Muscle layer of duodenum (tissue), 2 donors: Measurements from ENCODE around the gene SGO2.

Experiments used
- H3K27ac ChIP-seq: one replicate; pipeline ENCODE4 v1.7.0; 2013; ENCODE audit warnings: mild to moderate bottlenecking, low read length
- H3K27me3 ChIP-seq: one replicate; pipeline ENCODE4 v1.7.0; 2013; ENCODE audit warnings: low read depth, mild to moderate bottlenecking, control low read depth, low read length
- H3K36me3 ChIP-seq, 2 donors: one replicate each; pipeline ENCODE4 v1.7.0; 2013; ENCODE audit warnings: low read length in 2 of 2, control low read depth in 1 of 2, mild to moderate bottlenecking in 1 of 2; ENCODE audit not compliant: insufficient read depth in 2 of 2, control insufficient read depth in 1 of 2
- H3K4me1 ChIP-seq, 2 donors: one replicate each; pipeline ENCODE4 v1.7.0; 2013; ENCODE audit warnings: low read length in 2 of 2, mild to moderate bottlenecking in 2 of 2, control low read depth in 1 of 2, moderate library complexity in 1 of 2; ENCODE audit not compliant: insufficient read depth in 2 of 2, control insufficient read depth in 1 of 2
- H3K4me3 ChIP-seq, 2 donors: one replicate each; pipeline ENCODE4 v1.7.0; 2013; ENCODE audit warnings: low read length in 2 of 2, low read depth in 1 of 2, mild to moderate bottlenecking in 1 of 2
- H3K9me3 ChIP-seq, 2 donors: one replicate each; pipeline ENCODE4 v1.7.0; 2013; ENCODE audit warnings: low read length in 2 of 2, control low read depth in 1 of 2, mild to moderate bottlenecking in 1 of 2; ENCODE audit not compliant: control insufficient read depth in 1 of 2
- donor health status: healthy.

Gene SGO2

GRCh38 chr2:200492656-200493055 is 33.4 kb upstream of the SGO2 start:
- H3K9me3 ChIP-seq, result no peaks in the 10 kb centered on the region
- H3K27me3 ChIP-seq, result no peaks in the 10 kb centered on the region

DNA sequence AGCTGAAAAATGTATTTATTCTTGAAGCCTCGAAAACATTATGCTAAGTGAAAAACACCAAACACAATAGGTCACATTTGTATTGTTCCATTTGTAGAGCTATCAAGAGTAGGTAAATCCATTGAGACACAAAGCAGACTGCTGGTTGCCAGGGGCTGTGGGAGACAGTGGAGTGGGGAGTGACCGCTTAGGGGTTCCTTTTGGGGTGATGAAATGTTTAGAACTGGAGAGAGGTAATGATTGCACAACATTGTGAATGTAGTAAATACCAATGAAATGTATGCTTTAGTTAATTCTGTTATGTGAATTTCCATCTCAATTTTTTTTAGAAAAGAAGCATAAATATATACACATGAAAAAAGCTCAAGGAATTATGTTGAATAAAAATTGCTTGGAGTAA is 32.0 kb upstream of the SGO2 start:
- Histone ChIP-seq H3K9me3 (no peaks in the 10 kb centered on the region), H3K27ac (no peak overlapping the region), H3K36me3 (peaks cover 52 to 56% of the 10 kb centered on the region in 2 donors), H3K4me3 (no peak overlapping the region), H3K4me1 (no peaks in the 10 kb centered on the region), H3K27me3 (no peaks in the 10 kb centered on the region)

More at GRCh38 chr2:200492656-200493055, 33.4 kb upstream of the SGO2 start:
- peaks cover 47 to 60% of the 10 kb centered on the region in 2 donors for H3K36me3 ChIP-seq
- no peaks in the 10 kb centered on the region for H3K4me1 ChIP-seq
- no peak overlapping the region for H3K27ac ChIP-seq
- no peak overlapping the region for H3K4me3 ChIP-seq

GRCh38 chr2:200496696-200497095 is 29.3 kb upstream of the SGO2 start:
- peaks cover 35 to 37% of the 10 kb centered on the region in 2 donors for H3K36me3 ChIP-seq
- no peaks in the 10 kb centered on the region for H3K4me1 ChIP-seq
- H3K27ac ChIP-seq, result no peak overlapping the region
- H3K27me3 ChIP-seq, result no peaks in the 10 kb centered on the region
- H3K9me3 ChIP-seq, result no peaks in the 10 kb centered on the region
- H3K4me3 ChIP-seq, result no peak overlapping the region

DNA sequence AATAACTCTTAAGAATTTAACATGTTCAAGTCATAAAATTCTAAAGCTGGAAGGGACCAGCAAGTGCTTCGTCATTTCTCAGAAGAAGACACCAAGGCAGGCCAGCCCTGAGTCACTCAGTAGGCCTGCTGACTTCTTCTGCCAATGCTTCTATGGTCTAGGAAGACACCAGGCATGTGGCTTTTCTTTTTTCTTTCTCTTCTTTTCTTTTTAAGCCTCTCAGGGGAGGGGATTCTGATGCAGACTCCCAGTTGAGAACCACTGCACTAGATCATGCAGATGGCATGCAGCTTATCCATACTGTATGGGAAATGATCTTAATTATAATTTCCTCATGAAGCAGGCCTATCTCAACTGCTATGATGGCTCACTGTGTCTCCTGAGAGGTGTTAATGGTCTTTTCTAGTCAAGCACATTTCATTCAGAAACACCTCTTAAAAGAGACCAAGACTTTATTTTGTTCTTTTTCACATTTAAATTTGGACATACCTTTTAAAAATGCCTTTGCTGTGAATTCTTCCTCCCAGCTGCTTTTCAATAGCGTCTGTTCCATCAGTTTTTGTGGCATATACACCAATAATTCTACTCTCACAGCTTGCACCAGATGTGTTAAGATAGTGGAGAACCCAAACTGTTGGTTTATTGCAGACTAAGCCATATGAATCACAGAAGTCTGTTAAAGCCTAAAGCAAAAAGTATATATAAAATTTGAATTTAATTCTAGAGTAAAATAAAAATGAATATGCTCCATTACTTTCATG is 27.4 kb upstream of the SGO2 start:
- H3K4me3 ChIP-seq, result no peak overlapping the region

GRCh38 chr2:200502196-200502595 is 23.8 kb upstream of the SGO2 start:
- Histone ChIP-seq H3K36me3 (peaks cover 18 to 33% of the 10 kb centered on the region in 2 donors), H3K27ac (no peak overlapping the region), H3K4me1 (no peaks in the 10 kb centered on the region), H3K4me3 (no peak overlapping the region), H3K9me3 (no peaks in the 10 kb centered on the region), H3K27me3 (no peaks in the 10 kb centered on the region)

More for the DNA sequence above, 27.4 kb upstream of the SGO2 start:
- Histone ChIP-seq H3K27ac (no peak overlapping the region), H3K36me3 (peaks cover 25 to 30% of the 10 kb centered on the region in 2 donors), H3K9me3 (no peaks in the 10 kb centered on the region), H3K4me1 (no peaks in the 10 kb centered on the region), H3K27me3 (no peaks in the 10 kb centered on the region)

- H3K36me3 ChIP-seq, result peaks cover 8 to 29% of the 10 kb centered on the region in 2 donors
- no peak overlapping the region for H3K4me3 ChIP-seq
- no peaks in the 10 kb centered on the region for H3K9me3 ChIP-seq
- no peak overlapping the region for H3K27ac ChIP-seq
- no peaks in the 10 kb centered on the region for H3K27me3 ChIP-seq
- H3K4me1 ChIP-seq, result peaks cover 0 to 7% of the 10 kb centered on the region in 2 donors
These were observed 19.3 kb upstream of the SGO2 start for GRCh38 chr2:200506679-200507078.

- Histone ChIP-seq H3K9me3 (no peaks in the 10 kb centered on the region), H3K27me3 (no peaks in the 10 kb centered on the region), H3K27ac (no peak overlapping the region), H3K36me3 (peaks cover 8 to 29% of the 10 kb centered on the region in 2 donors), H3K4me3 (no peak overlapping the region), H3K4me1 (peaks cover 0 to 7% of the 10 kb centered on the region in 2 donors)
These were observed 18.8 kb upstream of the SGO2 start for GRCh38 chr2:200507179-200507578.

- peaks cover 0 to 7% of the 10 kb centered on the region in 2 donors for H3K4me1 ChIP-seq
- peaks cover 0 to 17% of the 10 kb centered on the region in 2 donors for H3K36me3 ChIP-seq
- no peaks in the 10 kb centered on the region for H3K9me3 ChIP-seq
- no peaks in the 10 kb centered on the region for H3K27me3 ChIP-seq
- H3K4me3 ChIP-seq, result peak overlapping the region; percentile 79 to 88
- peak overlapping the region; percentile 86 for H3K27ac ChIP-seq
These were observed 16.8 kb upstream of the SGO2 start for GRCh38 chr2:200509235-200509611.

DNA sequence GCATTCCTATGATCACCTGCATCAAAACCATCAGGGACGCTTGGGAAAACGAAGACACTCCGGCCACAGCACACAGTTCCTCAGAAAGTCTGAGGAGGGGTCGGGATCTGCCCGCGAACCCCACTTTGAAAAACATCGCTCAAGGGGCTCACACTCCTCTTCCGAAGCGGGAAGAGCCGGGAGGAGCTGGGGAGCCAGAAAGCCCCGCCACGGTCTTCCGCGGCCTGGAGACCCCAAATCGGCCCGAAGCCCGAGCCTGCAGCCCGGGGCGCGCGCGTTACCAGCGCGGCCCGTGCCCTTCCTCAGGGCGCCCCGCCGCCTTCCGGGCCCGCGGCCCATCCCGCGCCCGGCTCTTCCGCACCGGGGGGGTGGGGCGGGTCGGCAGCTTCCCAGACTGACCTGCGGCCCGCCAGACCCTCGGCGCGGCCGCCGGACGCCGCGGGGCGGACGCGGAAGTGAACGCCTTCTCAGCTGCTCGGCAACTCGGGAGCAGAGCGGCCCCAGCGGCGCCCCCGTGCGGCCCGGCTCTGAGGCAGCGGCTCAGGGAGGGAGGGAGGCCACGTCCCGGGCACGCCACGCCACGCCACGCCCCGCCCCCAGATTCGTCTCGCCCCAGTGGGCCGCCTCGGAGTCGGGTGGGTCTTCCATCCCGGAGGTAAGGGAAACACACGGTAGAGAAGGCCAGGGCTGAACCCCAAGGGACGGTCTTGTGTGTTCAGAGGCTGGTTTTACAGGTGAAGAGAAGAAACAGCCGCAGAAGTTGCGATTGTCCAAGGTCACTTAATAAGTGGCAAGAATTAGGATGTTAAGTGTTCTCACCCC is 16.2 kb upstream of the SGO2 start, which contains the start of gene KCTD18:
Gene KCTD18 (minus strand): TSS at position 457 of the 822 bp plus-strand sequence. CDS start 3,052 bp downstream, outside the sequence.
- Histone ChIP-seq H3K9me3 (no peaks in the 10 kb centered on the region), H3K36me3 (peaks cover 0 to 12% of the 10 kb centered on the region in 2 donors), H3K4me3 (peak within 1 kb of the TSS; percentile 79 to 88), H3K4me1 (peaks cover 0 to 7% of the 10 kb centered on the region in 2 donors), H3K27ac (peak within 1 kb of the TSS; percentile 86), H3K27me3 (no peaks in the 10 kb centered on the region)

- Histone ChIP-seq H3K9me3 (no peaks in the 10 kb centered on the region), H3K4me3 (no peak overlapping the region), H3K27me3 (no peaks in the 10 kb centered on the region), H3K36me3 (no peaks in the 10 kb centered on the region), H3K4me1 (no peaks in the 10 kb centered on the region), H3K27ac (no peak overlapping the region)
These were observed 10.9 kb upstream of the SGO2 start for GRCh38 chr2:200515155-200515554.

DNA sequence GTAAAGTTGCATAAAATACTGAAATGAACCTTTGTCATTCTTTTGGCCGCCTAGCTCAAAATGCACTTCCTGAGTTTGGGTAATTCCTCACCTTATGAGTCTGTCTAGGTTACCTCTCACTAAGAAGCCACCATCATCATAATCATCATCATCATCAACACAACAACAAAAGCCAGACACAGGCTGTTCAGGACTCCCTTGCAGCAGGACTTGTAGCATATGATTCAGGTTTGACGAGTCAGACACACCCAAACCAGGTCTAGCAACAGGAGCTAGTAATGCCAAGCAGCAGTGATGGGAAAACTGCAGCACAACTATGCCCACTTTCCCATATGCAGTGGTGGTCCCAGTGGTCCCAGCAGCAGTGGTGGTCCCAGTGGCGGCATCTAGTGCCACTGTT is 2.8 kb upstream of the SGO2 start:
- no peak overlapping the region for H3K4me3 ChIP-seq
- H3K4me1 ChIP-seq, result peaks cover 9% of the 10 kb centered on the region in 2 donors
- H3K36me3 ChIP-seq, result no peaks in the 10 kb centered on the region
- no peaks in the 10 kb centered on the region for H3K27me3 ChIP-seq
- H3K9me3 ChIP-seq, result no peaks in the 10 kb centered on the region
- H3K27ac ChIP-seq, result no peak overlapping the region
